K562 (cell line): ENCODE results near the gene FXR1. TPM values are rescaled to one million over a fixed set of nuclear protein-coding genes. Genes with fewer than 3 reads are reported as not detected.
A peak's percentile ranks its signal among the peaks of the same experiment; 100 is the strongest.

Experiments
- CBFA2T3 ChIP-seq: fragments of 450-650 bp; IDR thresholded peaks from 2 replicates; pipeline ENCODE4 v1.6.1; 2017
- CC2D1A ChIP-seq: fragments of 450-650 bp; IDR thresholded peaks from 2 replicates; pipeline ENCODE4 v1.6.1; 2017; ENCODE audit warnings: mild to moderate bottlenecking
- EHMT2 ChIP-seq: fragments of 450-650 bp; IDR thresholded peaks from 2 replicates; pipeline ENCODE4 v1.6.1; 2018; ENCODE audit warnings: antibody characterized with exemption
- FOXM1 ChIP-seq, 2 experiments: fragments of 450-650 bp in 1 of 2; sonication (generic) in 1 of 2; formaldehyde crosslinking in 1 of 2; IDR thresholded peaks; 2 replicates each; pipeline versions ENCODE4 v1.6.1 to v1.9.0; 2017 to 2022; ENCODE audit warnings: low read depth in 2 of 2, mild to moderate bottlenecking in 2 of 2, missing genetic modification reagents in 1 of 2, moderate library complexity in 1 of 2
- JUND ChIP-seq, 2 experiments: IDR thresholded peaks; 2 replicates in 1 of 2; 3 replicates in 1 of 2; pipeline ENCODE4 v1.6.1; 2011; ENCODE audit warnings: borderline replicate concordance in 2 of 2, low read depth in 2 of 2, low read length in 2 of 2, improper control_type of control experiment in 1 of 2, missing biosample characterization in 1 of 2, missing genetic modification characterization in 1 of 2, missing genetic modification reagents in 1 of 2
- MYC ChIP-seq, 2 experiments: fragments of 250-450 bp in 1 of 2; sonication (Bioruptor Pico) in 1 of 2; IDR thresholded peaks; 2 replicates each; pipeline versions ENCODE4 v1.5.1 to v1.6.1; 2012 to 2021; ENCODE audit warnings: low read depth in 2 of 2, borderline replicate concordance in 1 of 2, improper control_type of control experiment in 1 of 2, low read length in 1 of 2, mild to moderate bottlenecking in 1 of 2, moderate library complexity in 1 of 2
- NRF1 ChIP-seq, 2 experiments: fragments of 450-650 bp; IDR thresholded peaks in 1 of 2; conservative IDR thresholded peaks in 1 of 2; 2 replicates each; pipeline ENCODE4 v1.6.1; 2014; ENCODE audit warnings: mild to moderate bottlenecking in 2 of 2
- POLR2H ChIP-seq: IDR thresholded peaks from 2 replicates; pipeline ENCODE4 v1.6.1; 2016; ENCODE audit warnings: missing genetic modification characterization, low read depth, mild to moderate bottlenecking, control low read depth, missing compliant biosample characterization, moderate library complexity
- PRDM10 ChIP-seq: fragments of 450-650 bp; IDR thresholded peaks from 2 replicates; pipeline ENCODE4 v1.6.1; 2018; ENCODE audit not compliant: partially characterized antibody
- PREB ChIP-seq: sonication (generic); formaldehyde crosslinking; IDR thresholded peaks from 2 replicates; pipeline ENCODE4 v1.8.1; 2023; ENCODE audit warnings: mild to moderate bottlenecking, missing genetic modification reagents
- RAD51 ChIP-seq: fragments of 450-650 bp; IDR thresholded peaks from 2 replicates; pipeline ENCODE4 v1.7.1; 2016; ENCODE audit warnings: low read depth, mild to moderate bottlenecking, borderline replicate concordance
- SMARCC2 ChIP-seq: fragments of 450-650 bp; IDR thresholded peaks from 2 replicates; pipeline ENCODE4 v1.6.1; 2017; ENCODE audit warnings: antibody characterized with exemption, moderate library complexity, mild to moderate bottlenecking, low read depth
- TAF9B ChIP-seq: fragments of 450-650 bp; IDR thresholded peaks from 2 replicates; pipeline ENCODE4 v1.6.1; 2018; ENCODE audit warnings: mild to moderate bottlenecking; ENCODE audit not compliant: partially characterized antibody
- TAL1 ChIP-seq: fragments of 450-650 bp; IDR thresholded peaks from 2 replicates; pipeline ENCODE4 v1.6.1; 2016; ENCODE audit warnings: mild to moderate bottlenecking
- THRB ChIP-seq: fragments of 450-650 bp; formaldehyde crosslinking; conservative IDR thresholded peaks from 2 replicates; pipeline ENCODE4 v1.4.0; 2022; ENCODE audit warnings: mild to moderate bottlenecking, missing genetic modification characterization
- ZKSCAN3 ChIP-seq: fragments of 250-450 bp; sonication (Bioruptor Pico); IDR thresholded peaks from 2 replicates; pipeline ENCODE4 v1.4.0; 2020
- polyA plus RNA-seq, 8 experiments: library from polyadenylated mRNA; depleted of rRNA in 4 of 8; stranded (reverse) in 5 of 8; unstranded in 3 of 8; fragments of >200 nt; fragmentation: Nextera tagmentation in 2 of 8; fragmentation: Illumina TruSeq in 1 of 8; extraction: Ambion mirVana in 2 of 8; extraction: Trizol in 1 of 8; gene quantifications; 2 replicates each; pipeline versions ENCODE4 v1.2.1 to v1.2.3, GENCODE V29; 2011 to 2014; ENCODE audit warnings: inconsistent platforms in 1 of 8, missing spikeins in 1 of 8
- total RNA-seq, 7 experiments: library from RNA; depleted of rRNA in 6 of 7; stranded (reverse); fragments of >200 nt in 6 of 7; fragmentation: Illumina TruSeq in 2 of 7; extraction: Trizol in 2 of 7; gene quantifications; 2 replicates each; pipeline versions ENCODE4 v1.2.1 to v1.2.3, GENCODE V29; 2011 to 2021; ENCODE audit warnings: low replicate concordance in 1 of 7

The FXR1 gene
- total and polyA plus RNA-seq, 9 of the 15 experiments (the other 6 are each of a cell fraction or from before 2014, with no cell fraction given): 59.4 to 177 (median 136) TPM

GRCh38 chr3:180881065-180881801 lies 31.2 kb upstream of the FXR1 start (continued):
- no peak for TF ChIP-seq TAF9B
- TF ChIP-seq PRDM10: peak; percentile 65
- 0 out of 2 replicates have a peak, but pooled peaks have one; percentile 16 for TF ChIP-seq POLR2H (tag)
- TF ChIP-seq SMARCC2: no peak
- no peak for TF ChIP-seq CBFA2T3
- TF ChIP-seq PREB (CRISPR knock-in tag): no peak
- no peak for TF ChIP-seq TAL1
- no peak for TF ChIP-seq FOXM1 (IDR thresholded peaks at IDR 0.05; ENCODE audit: low read depth)
- TF ChIP-seq FOXM1 (CRISPR knock-in tag; IDR thresholded peaks at IDR 0.05; ENCODE audit: low read depth): no peak
- peak; percentile 45; the same call in 1 of the 2 replicates for TF ChIP-seq EHMT2
- TF ChIP-seq RAD51: 0 out of 2 replicates have a peak, but pooled peaks have one; percentile 24
- TF ChIP-seq CC2D1A: no peak
- no peak for TF ChIP-seq ZKSCAN3 (CRISPR knock-in tag)
- no peak for TF ChIP-seq JUND (IDR thresholded peaks at IDR 0.05; ENCODE audit: borderline replicate concordance, low read depth, low read length)
- no peak for TF ChIP-seq JUND (tag; IDR thresholded peaks at IDR 0.05; ENCODE audit: borderline replicate concordance, low read depth, low read length)
- peak in 1 of 2 experiments; percentile 62; a peak in 2 of 4 replicates for TF ChIP-seq NRF1 (conservative IDR thresholded peaks at IDR 0.05 in 1 of 2, IDR thresholded peaks at IDR 0.05 in 1 of 2)
- TF ChIP-seq THRB (CRISPR knock-in tag): no peak
- TF ChIP-seq MYC (IDR thresholded peaks at IDR 0.05; ENCODE audit: low read depth, low read length): peak; percentile 83
- TF ChIP-seq MYC (CRISPR knock-in tag; IDR thresholded peaks at IDR 0.05; ENCODE audit: borderline replicate concordance, low read depth): no peak
